Ascending aorta (tissue), 2 donors: ENCODE data around the gene AGPAT4. TPM values are rescaled to one million over a fixed set of nuclear protein-coding genes. Genes with fewer than 3 reads are reported as not detected.

Source experiments
- DNase-seq, 2 donors: peaks; one replicate each; pipeline ENCODE4 v3.0.0-alpha.2; 2019; ENCODE audit warnings: low spot score in 2 of 2
- H3K27ac ChIP-seq, 2 donors: fragments of 200-600 bp; sonication (generic); one replicate each; pipeline ENCODE4 v1.5.1; 2016 to 2017; ENCODE audit warnings: mild to moderate bottlenecking in 1 of 2
- H3K27me3 ChIP-seq: fragments of 200-600 bp; sonication (generic); one replicate; pipeline ENCODE4 v1.5.1; 2017
- H3K36me3 ChIP-seq, 2 donors: fragments of 200-600 bp; sonication (generic); one replicate each; pipeline ENCODE4 v1.5.1; 2016
- H3K4me1 ChIP-seq, 2 donors: fragments of 200-600 bp; sonication (generic); one replicate each; pipeline ENCODE4 v1.5.1; 2016 to 2017; ENCODE audit warnings: mild to moderate bottlenecking in 1 of 2
- H3K4me3 ChIP-seq, 2 donors: fragments of 200-600 bp; sonication (generic); one replicate each; pipeline ENCODE4 v1.5.1; 2016 to 2017; ENCODE audit warnings: mild to moderate bottlenecking in 1 of 2
- H3K9me3 ChIP-seq, 2 donors: fragments of 200-600 bp; sonication (generic); one replicate each; pipeline ENCODE4 v1.5.1; 2016
- CTCF ChIP-seq, 3 experiments: fragments of 200-600 bp in 2 of 3; fragments of 450-650 bp in 1 of 3; sonication (generic) in 2 of 3; IDR thresholded peaks; one replicate each; pipeline ENCODE4 v1.5.1; 2016 to 2019; ENCODE audit warnings: antibody characterized with exemption in 3 of 3, mild to moderate bottlenecking in 1 of 3, moderate library complexity in 1 of 3
- intact Hi-C: fragments of 100-400 bp; cut with DNase I; formaldehyde crosslinking; loops from one replicate; pipeline ENCODE4 v1.15.1; 2023
- total RNA-seq: library from RNA; depleted of rRNA; stranded (reverse); fragments of >200 nt; gene quantifications from one replicate; pipeline ENCODE4 v1.1.0, GENCODE V29; 2016

Gene AGPAT4
- total RNA-seq, 1 donor from 2014 or later: 6.8 TPM

- Histone ChIP-seq H3K27ac (no peak overlapping the region), H3K27me3 (no peaks in the 10 kb centered on the region), H3K9me3 (no peaks in the 10 kb centered on the region), H3K36me3 (no peaks in the 10 kb centered on the region), H3K4me1 (no peaks in the 10 kb centered on the region), H3K4me3 (no peak overlapping the region)
- no peak for DNase-seq
- TF ChIP-seq CTCF (IDR thresholded peaks at IDR 0.05): no peak
- intact Hi-C loops: no loop called here
These were observed 102.7 kb downstream of the AGPAT4 start for GRCh38 chr6:161171207-161171606.

- intact Hi-C loops: no loop called here
- peaks cover 6 to 8% of the 10 kb centered on the region in 2 donors for H3K36me3 ChIP-seq
- TF ChIP-seq CTCF (IDR thresholded peaks at IDR 0.05): no peak
- DNase-seq: no peak
- H3K4me3 ChIP-seq: no peak overlapping the region
- H3K27me3 ChIP-seq: no peaks in the 10 kb centered on the region
- no peaks in the 10 kb centered on the region for H3K4me1 ChIP-seq
- no peak overlapping the region for H3K27ac ChIP-seq
- no peaks in the 10 kb centered on the region for H3K9me3 ChIP-seq
These were observed 104.2 kb downstream of the AGPAT4 start for GRCh38 chr6:161169696-161170095.

GRCh38 chr6:161169035-161169434, 104.8 kb downstream of the AGPAT4 start:
- intact Hi-C loops: no loop called here
- Histone ChIP-seq H3K4me1 (no peaks in the 10 kb centered on the region), H3K27ac (no peak overlapping the region), H3K36me3 (peaks cover 12% of the 10 kb centered on the region in 2 donors), H3K4me3 (no peak overlapping the region), H3K9me3 (no peaks in the 10 kb centered on the region), H3K27me3 (no peaks in the 10 kb centered on the region)
- no peak for DNase-seq
- TF ChIP-seq CTCF (IDR thresholded peaks at IDR 0.05): no peak

DNA sequence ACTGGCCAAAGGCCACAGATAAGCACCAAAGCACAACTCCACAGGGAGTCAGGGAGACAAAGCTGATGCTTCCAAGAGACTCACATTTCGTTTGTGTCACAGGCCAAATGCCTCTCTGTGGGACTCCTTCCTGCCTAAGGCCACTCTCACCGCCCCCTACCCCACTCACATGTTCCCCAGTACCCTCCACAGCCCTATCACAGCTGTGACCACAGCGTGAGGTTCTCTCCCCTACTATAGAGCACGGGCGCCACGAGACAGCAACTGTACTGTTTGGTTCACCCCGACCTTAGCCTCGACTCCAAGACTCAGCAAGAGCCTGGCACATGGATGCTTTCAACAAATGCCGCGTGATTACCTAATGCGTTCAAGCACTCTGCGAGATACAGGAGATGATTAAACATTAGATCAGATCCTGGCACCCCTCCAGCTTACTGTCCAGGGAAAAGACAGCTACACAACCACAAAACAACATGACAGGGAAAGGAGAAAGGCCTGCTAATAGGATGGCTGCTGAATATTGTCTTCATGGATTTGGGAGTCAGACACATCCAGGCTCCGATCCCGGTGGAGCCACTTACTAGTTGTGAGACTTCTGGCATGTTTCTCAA, 105.5 kb downstream of the AGPAT4 start:
- DNase-seq: no peak
- Histone ChIP-seq H3K27ac (no peak overlapping the region), H3K9me3 (no peaks in the 10 kb centered on the region), H3K27me3 (no peaks in the 10 kb centered on the region), H3K36me3 (peaks cover 13 to 15% of the 10 kb centered on the region in 2 donors), H3K4me3 (no peak overlapping the region), H3K4me1 (no peaks in the 10 kb centered on the region)
- no peak for TF ChIP-seq CTCF (IDR thresholded peaks at IDR 0.05)
- intact Hi-C loops: no loop called here

DNA sequence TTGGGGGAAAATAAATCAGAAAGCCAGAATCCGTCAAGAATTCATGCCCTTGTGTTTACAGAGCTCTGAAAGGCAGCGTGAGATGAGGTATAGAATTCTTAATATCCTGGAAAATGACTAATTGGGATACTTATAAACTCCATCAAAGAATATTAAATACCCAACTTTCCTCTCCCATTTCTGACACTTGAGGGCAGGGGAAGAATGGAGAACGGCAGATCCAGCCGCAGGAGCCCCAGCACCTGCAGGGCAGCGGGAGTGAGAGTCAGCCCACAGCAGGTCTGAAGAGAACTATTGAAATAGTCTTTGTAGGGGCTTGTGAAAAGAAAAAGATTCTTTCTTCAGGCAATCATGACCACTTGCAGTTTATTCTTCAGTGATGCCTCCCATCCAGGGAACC, 107.2 kb downstream of the AGPAT4 start:
- Histone ChIP-seq H3K4me1 (no peaks in the 10 kb centered on the region), H3K27me3 (no peaks in the 10 kb centered on the region), H3K9me3 (no peaks in the 10 kb centered on the region), H3K27ac (no peak overlapping the region), H3K36me3 (peaks cover 13 to 15% of the 10 kb centered on the region in 2 donors), H3K4me3 (no peak overlapping the region)
- intact Hi-C loops: no loop called here
- TF ChIP-seq CTCF (IDR thresholded peaks at IDR 0.05): no peak
- no peak for DNase-seq

- Histone ChIP-seq H3K27ac (no peak overlapping the region), H3K4me3 (no peak overlapping the region), H3K36me3 (peaks cover 13 to 15% of the 10 kb centered on the region in 2 donors), H3K4me1 (no peaks in the 10 kb centered on the region), H3K9me3 (no peaks in the 10 kb centered on the region), H3K27me3 (no peaks in the 10 kb centered on the region)
- intact Hi-C loops: no loop called here
- TF ChIP-seq CTCF (IDR thresholded peaks at IDR 0.05): no peak
- no peak for DNase-seq
These were observed 107.7 kb downstream of the AGPAT4 start for GRCh38 chr6:161166176-161166575.
